Kidney (tissue), 14 donors: ENCODE measurements around the gene RSRC1. TPM values are rescaled to one million over a fixed set of nuclear protein-coding genes. Genes with fewer than 3 reads are reported as not detected.

ENCODE experiments used
- DNase-seq, 5 donors: peaks; one replicate each; pipeline ENCODE4 v3.0.0-alpha.2; 2013 to 2020
- FAIRE-seq: peaks from 2 replicates; lab custom pipeline; 2012; peaks lifted over from hg19 to GRCh38; lab: Jason Lieb, UNC
- H3K27ac ChIP-seq, 2 donors: one replicate each; pipeline ENCODE4 v1.7.0; 2013; ENCODE audit warnings: low read depth in 2 of 2, low read length in 2 of 2, inconsistent platforms in 1 of 2
- H3K27me3 ChIP-seq: one replicate; pipeline ENCODE4 v1.7.1; 2013; ENCODE audit warnings: low read length, inconsistent platforms; ENCODE audit not compliant: control insufficient read depth, insufficient read depth
- H3K36me3 ChIP-seq, 3 donors: one replicate each; pipeline versions ENCODE4 v1.7.0 to v1.7.1; 2013; ENCODE audit warnings: low read length in 3 of 3, control low read depth in 1 of 3, inconsistent platforms in 1 of 3; ENCODE audit not compliant: insufficient read depth in 3 of 3, control insufficient read depth in 2 of 3
- H3K4me1 ChIP-seq, 3 donors: one replicate each; pipeline versions ENCODE4 v1.7.0 to v1.7.1; 2013; ENCODE audit warnings: low read length in 3 of 3, inconsistent platforms in 1 of 3, low read depth in 1 of 3; ENCODE audit not compliant: control insufficient read depth in 2 of 3, insufficient read depth in 2 of 3
- H3K4me3 ChIP-seq, 3 donors: one replicate each; pipeline versions ENCODE4 v1.7.0 to v1.8.1; 2013; ENCODE audit warnings: low read length in 3 of 3, control low read depth in 1 of 3, inconsistent platforms in 1 of 3
- H3K9ac ChIP-seq, 3 donors: one replicate each; pipeline versions ENCODE4 v1.7.0 to v1.7.1; 2013; ENCODE audit warnings: low read length in 3 of 3, control low read depth in 1 of 3, inconsistent platforms in 1 of 3
- H3K9me3 ChIP-seq, 3 donors: one replicate each; pipeline versions ENCODE4 v1.7.0 to v1.7.1; 2013; ENCODE audit warnings: low read length in 3 of 3, control low read depth in 1 of 3, inconsistent platforms in 1 of 3; ENCODE audit not compliant: control insufficient read depth in 2 of 3, insufficient read depth in 1 of 3
- intact Hi-C: fragments of 100-400 bp; cut with DNase I; formaldehyde crosslinking; loops from one replicate; pipeline ENCODE4 v1.11.1; 2022
- polyA plus RNA-seq: library from polyadenylated mRNA; stranded (reverse); fragments of 350-450 nt; fragmentation: Illumina TruSeq; extraction: RNeasy Lipid Tissue Mini Kit (QIAGEN cat#74804); gene quantifications from one replicate; pipeline ENCODE4 v1.2.3, GENCODE V29; 2014; ENCODE audit warnings: low read depth, low replicate concordance; ENCODE audit not compliant: insufficient read depth
- total RNA-seq: library from RNA; stranded (reverse); fragmentation: NEBNext Ultra II Directional; extraction: Animal tissue kit (Norgen Biotek cat#: 25700); gene quantifications from one replicate; pipeline ENCODE4 v1.2.1, GENCODE V29; 2021
- TF ChIP-seq, protein P1 (sequence below): IDR thresholded peaks from 3 replicates; pipeline ENCODE4 v1.5.1; 2012; ENCODE audit warnings: mild to moderate bottlenecking, moderate library complexity, borderline replicate concordance; ENCODE audit not compliant: insufficient read depth; ENCODE audit errors: extremely low read depth
- donor health status: control.
- donor health status: control.
- donor health status: control.
- donor health status: control.
- donor health status: control.
- donor health status: DM: yes; HTN: yes; CAD: no.
- donor health status: Normal renal cell carcinoma (clear cell type).

Gene RSRC1
- total and polyA plus RNA-seq, 2 donors from 2014 or later = 14.3 to 33.8 TPM

- intact Hi-C loops = no loop called here
- FAIRE-seq (no peak), DNase-seq (no peak)
- Histone ChIP-seq H3K27me3 (no peaks in the 10 kb centered on the region), H3K27ac (no peak overlapping the region), H3K9ac (no peak overlapping the region), H3K9me3 (no peaks in the 10 kb centered on the region), H3K4me1 (no peaks in the 10 kb centered on the region), H3K4me3 (no peak overlapping the region), H3K36me3 (no peaks in the 10 kb centered on the region)
- TF ChIP-seq, protein P1, sequence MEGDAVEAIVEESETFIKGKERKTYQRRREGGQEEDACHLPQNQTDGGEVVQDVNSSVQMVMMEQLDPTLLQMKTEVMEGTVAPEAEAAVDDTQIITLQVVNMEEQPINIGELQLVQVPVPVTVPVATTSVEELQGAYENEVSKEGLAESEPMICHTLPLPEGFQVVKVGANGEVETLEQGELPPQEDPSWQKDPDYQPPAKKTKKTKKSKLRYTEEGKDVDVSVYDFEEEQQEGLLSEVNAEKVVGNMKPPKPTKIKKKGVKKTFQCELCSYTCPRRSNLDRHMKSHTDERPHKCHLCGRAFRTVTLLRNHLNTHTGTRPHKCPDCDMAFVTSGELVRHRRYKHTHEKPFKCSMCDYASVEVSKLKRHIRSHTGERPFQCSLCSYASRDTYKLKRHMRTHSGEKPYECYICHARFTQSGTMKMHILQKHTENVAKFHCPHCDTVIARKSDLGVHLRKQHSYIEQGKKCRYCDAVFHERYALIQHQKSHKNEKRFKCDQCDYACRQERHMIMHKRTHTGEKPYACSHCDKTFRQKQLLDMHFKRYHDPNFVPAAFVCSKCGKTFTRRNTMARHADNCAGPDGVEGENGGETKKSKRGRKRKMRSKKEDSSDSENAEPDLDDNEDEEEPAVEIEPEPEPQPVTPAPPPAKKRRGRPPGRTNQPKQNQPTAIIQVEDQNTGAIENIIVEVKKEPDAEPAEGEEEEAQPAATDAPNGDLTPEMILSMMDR = no peak
Observed at GRCh38 chr3:158347966-158348365, 238.1 kb downstream of the RSRC1 start.

DNA sequence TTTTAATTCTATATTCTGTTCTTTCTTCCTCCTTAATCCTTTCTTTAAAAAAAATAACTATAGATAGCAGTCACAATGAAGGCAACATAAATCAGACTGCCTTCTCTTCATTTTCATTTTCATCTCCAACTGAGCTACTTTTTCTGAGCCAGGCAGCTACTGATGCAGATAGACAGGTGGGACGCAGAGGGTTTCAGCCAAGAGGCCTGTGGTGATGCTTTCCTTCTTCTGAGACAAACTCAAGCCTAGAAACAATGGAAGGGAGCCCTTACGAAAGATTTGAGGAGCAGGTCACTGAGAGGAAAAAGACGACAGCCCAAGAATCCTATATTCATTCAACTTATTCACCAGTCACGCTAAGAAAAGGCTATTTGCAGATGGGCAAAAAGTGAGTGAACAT is 241.1 kb downstream of the RSRC1 start:
- Histone ChIP-seq H3K27me3 (no peaks in the 10 kb centered on the region), H3K4me3 (no peak overlapping the region), H3K4me1 (peaks cover 0 to 4% (median 0%) of the 10 kb centered on the region in 3 donors), H3K9ac (no peak overlapping the region), H3K9me3 (no peaks in the 10 kb centered on the region), H3K27ac (no peak overlapping the region), H3K36me3 (no peaks in the 10 kb centered on the region)
- TF ChIP-seq, protein P1 = no peak
- DNase-seq (no peak), FAIRE-seq (no peak)
- intact Hi-C loops = no loop called here

DNA sequence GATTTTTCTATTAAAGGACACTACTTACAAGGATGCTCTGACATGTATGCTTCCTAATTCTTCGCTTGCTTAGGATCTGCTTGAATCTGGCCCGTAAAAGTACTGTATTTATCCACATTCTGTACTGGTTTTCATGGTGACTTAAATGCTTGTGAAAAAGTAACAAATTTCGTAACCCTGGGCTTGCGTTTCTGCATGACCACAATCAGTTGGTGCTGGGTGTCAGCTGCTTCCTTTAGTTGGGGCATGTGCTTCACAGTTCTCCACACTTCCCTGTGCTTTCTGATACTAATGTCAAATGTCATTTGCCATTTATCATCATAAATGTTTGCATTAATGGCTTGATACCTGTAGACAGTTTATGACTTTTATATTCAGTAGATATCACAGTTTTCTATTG is 242.7 kb downstream of the RSRC1 start:
- no peak overlapping the region for H3K9ac ChIP-seq
- no peak overlapping the region for H3K4me3 ChIP-seq
- FAIRE-seq = no peak
- TF ChIP-seq, protein P1 = no peak
- H3K27me3 ChIP-seq = no peaks in the 10 kb centered on the region
- H3K9me3 ChIP-seq = no peaks in the 10 kb centered on the region
- H3K27ac ChIP-seq = no peak overlapping the region
- DNase-seq = no peak
- intact Hi-C loops = no loop called here
- peaks cover 0 to 4% (median 0%) of the 10 kb centered on the region in 3 donors for H3K4me1 ChIP-seq
- H3K36me3 ChIP-seq = no peaks in the 10 kb centered on the region

GRCh38 chr3:158354713-158355112 is 244.8 kb downstream of the RSRC1 start:
- Histone ChIP-seq H3K27me3 (no peaks in the 10 kb centered on the region), H3K27ac (no peak overlapping the region), H3K9ac (no peak overlapping the region), H3K36me3 (no peaks in the 10 kb centered on the region), H3K4me1 (peaks cover 0 to 4% (median 0%) of the 10 kb centered on the region in 3 donors), H3K4me3 (no peak overlapping the region), H3K9me3 (no peaks in the 10 kb centered on the region)
- TF ChIP-seq, protein P1 = no peak
- peak in 1 of 5 donors; percentile 6 for DNase-seq
- intact Hi-C loops = no loop called here
- peak; percentile 76 for FAIRE-seq
